T47D (cell line): Measurements from ENCODE around the gene ACSM6.

Experiments used
- DNase-seq, 2 experiments: peaks; one replicate each; pipeline versions ENCODE4 v3.0.0 to v3.0.0-alpha.2; 2011 to 2012; ENCODE audit warnings: low read depth in 1 of 2, low spot score in 1 of 2
- JUND ChIP-seq: IDR thresholded peaks from 2 replicates; pipeline ENCODE4 v1.6.1; 2012; ENCODE audit warnings: low read depth
- in situ Hi-C: cut with HindIII; loops from 2 replicates; pipeline ENCODE4 v1.10.0; 2016; ENCODE audit warnings: low sequenced_read_pairs, low pct_unique_long_range_greater_than_20kb

The ACSM6 gene

GRCh38 chr10:95275726-95276366 lies 81.8 kb downstream of the ACSM6 start:
- no peak for TF ChIP-seq JUND
- no peak for DNase-seq
- in situ Hi-C loops, result no loop called here

- DNase-seq, result no peak
- in situ Hi-C loops, result no loop called here
- no peak for TF ChIP-seq JUND
Observed at GRCh38 chr10:95276367-95277200, 82.5 kb downstream of the ACSM6 start.

- no peak for DNase-seq
- no peak for TF ChIP-seq JUND
- in situ Hi-C loops, result no loop called here
Observed at GRCh38 chr10:95277201-95277570, 83.1 kb downstream of the ACSM6 start.

- TF ChIP-seq JUND, result no peak
- in situ Hi-C loops, result no loop called here
- no peak for DNase-seq
Observed at GRCh38 chr10:95277614-95278013, 83.6 kb downstream of the ACSM6 start.
